GM18861 (cell line): ENCODE results near the gene ACOXL.

Source experiments
- ATAC-seq: cut with Tn5 transposase; IDR thresholded peaks from one replicate; pipeline ENCODE4 v1.9.1; 2021; ENCODE audit not compliant: unreplicated experiment

ACOXL gene

GRCh38 chr2:110790907-110791306, 58.5 kb downstream of the ACOXL start:
- no peak for ATAC-seq

DNA sequence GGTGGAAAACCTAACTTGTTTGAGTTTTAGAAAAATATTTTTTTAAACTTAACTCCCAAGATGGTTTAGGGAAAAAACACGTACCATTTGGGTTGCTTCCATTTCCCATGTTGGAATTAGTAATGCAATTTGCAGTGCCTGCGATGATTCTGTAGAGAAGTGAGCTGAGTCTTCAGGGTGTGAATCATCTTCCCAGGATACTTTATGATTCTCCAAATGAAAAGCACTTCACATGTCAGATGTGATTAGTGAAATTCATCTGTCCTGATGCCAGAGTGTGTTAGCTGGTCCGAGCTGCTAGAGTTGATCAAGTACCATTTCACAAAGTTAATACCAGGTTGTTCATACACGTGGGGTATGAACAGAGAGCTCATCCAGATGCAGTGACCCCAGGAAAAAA, 59.1 kb downstream of the ACOXL start:
- ATAC-seq: no peak

DNA sequence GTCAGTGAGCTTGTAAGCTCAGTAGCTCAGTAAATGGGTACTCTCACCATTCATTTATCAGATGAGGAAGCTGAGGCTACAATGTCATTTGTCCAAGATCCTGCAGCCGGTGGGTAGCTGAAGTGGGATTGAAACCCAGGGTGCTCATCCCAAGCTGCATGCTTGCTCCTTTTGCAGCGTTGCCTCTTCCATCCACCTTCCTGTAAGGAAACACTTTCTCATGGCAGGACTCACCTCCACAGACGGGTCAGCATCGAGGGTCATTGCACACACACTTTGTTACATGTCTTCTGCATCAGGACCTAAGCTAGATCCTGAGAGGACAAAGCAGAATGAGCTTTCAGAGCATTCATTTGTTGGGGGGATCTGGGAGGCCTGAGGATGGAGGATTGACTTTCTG, 60.7 kb downstream of the ACOXL start:
- ATAC-seq: no peak

DNA sequence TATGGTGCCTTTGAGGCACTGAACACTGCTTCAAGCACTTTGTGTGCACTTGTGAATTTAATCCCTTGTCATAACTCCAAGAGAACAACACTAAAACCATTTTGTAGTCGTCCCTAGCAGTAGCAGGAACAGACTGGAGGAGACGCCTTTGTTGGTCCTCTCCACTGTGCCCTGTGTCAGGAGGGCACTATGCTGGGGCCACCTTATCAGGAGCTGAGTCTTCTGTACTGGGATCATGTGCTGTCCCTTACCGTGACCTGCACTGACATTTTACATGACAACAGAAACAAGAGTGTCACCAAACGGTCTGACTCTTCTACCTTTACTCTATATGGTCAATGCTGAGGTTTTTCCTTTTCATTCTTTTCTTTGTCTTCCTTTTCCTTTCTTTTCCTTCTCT, 62.0 kb downstream of the ACOXL start:
- no peak for ATAC-seq

GRCh38 chr2:110794951-110795350, 62.6 kb downstream of the ACOXL start:
- no peak for ATAC-seq

DNA sequence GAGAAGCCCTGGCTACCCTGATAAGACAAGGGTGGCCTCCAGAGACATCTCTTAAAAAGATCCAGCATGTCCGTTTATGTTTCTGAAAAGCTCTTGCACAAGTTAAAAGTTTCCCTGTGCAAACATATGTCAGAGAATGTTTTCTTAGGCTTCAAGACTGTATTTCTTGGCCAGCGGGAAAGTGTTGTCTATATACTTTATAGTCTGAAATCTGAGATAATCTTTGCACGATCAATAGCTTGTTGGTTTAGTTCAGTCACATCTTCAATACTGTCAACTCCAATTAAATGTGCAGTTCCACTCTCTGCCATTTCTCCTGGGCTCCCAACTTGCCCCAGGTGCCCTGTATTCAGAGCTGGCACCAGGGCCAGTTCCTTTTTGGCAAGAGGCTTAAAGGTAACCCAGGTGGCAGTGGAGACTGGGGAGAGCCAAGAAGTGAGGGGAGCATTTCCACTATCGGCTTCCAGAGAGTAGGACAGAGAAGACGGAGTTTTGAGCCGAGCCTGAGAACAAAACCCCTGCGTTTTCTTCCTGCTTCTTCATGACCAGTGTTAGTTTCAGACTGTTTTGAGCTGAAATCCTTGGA, 64.4 kb downstream of the ACOXL start:
- no peak for ATAC-seq

GRCh38 chr2:110799376-110799775, 67.0 kb downstream of the ACOXL start:
- no peak for ATAC-seq

GRCh38 chr2:110800611-110801402, 68.4 kb downstream of the ACOXL start:
- ATAC-seq: no peak

- ATAC-seq: no peak
These were observed 70.0 kb downstream of the ACOXL start for GRCh38 chr2:110802208-110802932.

GRCh38 chr2:110804433-110804832, 72.1 kb downstream of the ACOXL start:
- ATAC-seq: no peak

GRCh38 chr2:110804915-110805314, 72.5 kb downstream of the ACOXL start:
- no peak for ATAC-seq

DNA sequence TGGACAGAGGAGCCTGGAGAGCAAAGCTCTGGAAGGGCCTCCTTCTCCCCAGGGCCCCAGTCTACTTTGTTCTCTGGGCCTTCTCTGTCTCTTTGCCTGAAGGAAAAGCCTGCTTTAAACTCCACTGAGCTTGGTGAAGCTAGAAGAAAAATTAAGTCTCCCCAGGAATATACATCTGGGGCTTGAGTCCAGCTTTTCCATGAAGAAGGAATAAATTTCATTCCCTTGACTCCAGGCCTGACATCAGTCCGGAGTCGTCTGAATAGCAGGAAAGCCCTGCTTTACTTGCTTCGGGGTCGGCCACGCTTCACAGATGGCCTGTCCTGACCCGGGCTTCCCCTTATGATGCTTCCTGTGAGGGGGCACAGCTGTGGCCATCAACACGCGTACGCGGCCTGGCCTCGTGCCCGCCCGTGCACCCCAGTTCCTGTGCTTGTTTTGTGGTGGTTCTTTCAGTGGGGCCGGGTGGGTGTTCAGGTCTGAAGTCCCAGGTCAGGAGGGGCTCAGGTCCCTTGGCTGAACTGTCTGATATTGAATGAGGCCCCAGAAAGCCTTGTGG, 73.6 kb downstream of the ACOXL start:
- no peak for ATAC-seq

- ATAC-seq: no peak
These were observed 75.1 kb downstream of the ACOXL start for GRCh38 chr2:110807522-110807921.

GRCh38 chr2:110810404-110810803, 78.0 kb downstream of the ACOXL start:
- no peak for ATAC-seq

DNA sequence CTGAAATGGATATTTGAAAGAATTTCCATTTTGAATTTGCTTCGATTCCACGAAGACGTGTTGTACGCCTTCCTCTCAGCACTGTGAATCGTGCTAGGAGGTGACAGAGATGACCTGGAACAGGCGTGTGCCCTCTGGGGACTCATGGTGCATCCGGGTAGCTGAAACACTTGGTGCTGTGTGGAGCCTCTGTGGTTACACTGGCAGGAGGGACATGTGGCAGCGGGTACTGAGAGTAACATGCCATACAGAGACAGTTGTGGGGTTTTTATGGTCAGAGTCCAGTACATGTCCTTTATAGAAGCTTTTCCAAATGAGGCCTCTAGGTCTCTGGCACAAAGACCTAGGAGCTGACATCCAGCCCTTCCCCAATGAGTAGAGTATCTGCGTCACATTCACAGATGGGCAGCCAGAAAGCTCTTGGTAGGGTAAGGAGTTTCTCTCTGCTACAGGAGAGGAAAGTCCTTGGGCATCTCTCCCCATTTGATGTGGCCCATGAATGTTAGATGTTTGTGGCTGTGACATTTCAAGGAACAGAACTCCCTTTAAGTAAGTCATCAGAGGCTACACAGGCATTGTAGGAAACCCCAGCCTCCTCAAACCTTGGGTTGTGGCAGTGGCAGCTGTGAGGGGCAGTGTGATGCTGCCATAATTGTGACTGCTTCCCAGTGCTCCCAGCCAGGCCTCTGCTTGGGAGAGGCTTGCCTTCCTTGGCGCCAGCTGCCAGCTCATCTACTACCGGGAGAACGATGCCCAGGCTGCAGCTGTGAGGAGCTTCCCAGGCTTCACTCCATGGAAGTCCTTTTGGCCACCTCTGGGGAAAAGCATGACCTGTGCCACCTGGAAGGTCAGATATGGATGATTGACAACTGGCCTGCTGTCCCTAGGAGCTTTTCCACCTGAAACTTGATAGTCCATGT, 80.6 kb downstream of the ACOXL start:
- no peak for ATAC-seq

DNA sequence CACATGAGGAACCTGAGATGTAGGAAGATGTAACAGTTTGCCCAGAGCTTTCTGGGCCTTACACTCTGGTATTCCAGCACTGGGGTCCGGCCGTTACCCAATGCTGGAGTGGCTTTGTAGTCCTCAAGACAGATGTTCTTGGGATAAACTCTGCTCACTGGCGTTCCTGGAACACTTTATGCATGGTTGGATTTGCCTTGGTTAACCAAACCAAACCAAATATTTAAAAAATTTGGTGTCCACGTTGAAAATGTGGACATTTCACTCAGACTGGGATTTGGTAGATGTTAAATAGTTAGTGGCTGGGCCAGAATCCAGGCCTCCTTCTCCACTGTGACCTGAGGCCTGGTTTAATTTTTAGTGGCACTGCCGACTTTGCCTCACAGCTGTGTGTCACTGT, 81.5 kb downstream of the ACOXL start:
- ATAC-seq: no peak

- ATAC-seq: no peak
These were observed 83.6 kb downstream of the ACOXL start for GRCh38 chr2:110815938-110816337.

DNA sequence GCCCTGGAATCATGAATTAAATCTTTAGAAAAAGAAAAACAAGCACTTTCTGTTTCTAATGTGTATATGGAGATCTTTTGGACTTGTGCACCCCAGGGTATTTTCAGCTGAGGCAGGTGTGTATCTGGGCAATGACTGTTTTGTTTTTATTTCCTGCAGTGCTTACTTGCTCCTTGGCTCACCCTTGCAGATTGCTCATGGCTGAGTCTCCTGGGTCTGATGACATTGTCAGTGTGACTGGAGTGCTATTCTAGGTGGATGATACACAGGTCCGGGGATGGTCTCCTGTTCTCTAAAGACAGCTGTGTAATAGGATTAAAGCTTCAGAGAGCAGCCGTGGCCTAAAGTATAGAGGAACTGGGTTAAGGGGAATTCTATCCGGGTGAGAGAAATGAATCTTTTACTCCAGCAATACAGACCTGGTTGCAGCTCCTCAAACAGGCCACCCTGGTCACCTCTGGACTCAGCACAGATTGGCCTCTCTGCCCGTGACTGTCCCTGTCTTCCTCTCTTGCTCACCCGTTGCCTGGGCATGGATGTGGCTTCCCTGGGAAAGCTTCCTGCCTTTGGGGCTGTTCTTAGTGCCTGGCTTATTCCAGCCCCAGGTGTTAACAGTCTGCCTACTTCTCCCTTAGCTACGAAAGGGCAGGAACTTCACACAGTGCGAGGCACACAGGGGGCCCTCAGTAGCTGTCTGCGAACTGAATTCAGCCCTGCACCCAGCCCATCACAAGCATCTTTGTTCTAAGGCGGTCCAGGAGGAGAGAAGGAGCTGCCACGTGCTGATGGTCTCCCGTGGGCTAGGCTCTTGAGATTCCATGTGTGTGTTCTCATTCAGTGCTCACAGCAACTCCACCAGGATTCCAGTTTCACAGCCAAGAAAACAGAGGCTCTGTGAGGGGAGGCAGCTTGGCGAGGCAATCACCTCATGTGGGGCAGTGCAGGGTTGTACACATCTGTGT, 84.3 kb downstream of the ACOXL start:
- ATAC-seq: no peak

GRCh38 chr2:110818767-110819481, 86.6 kb downstream of the ACOXL start:
- ATAC-seq: no peak
